GM19397 (cell line): ENCODE data around the gene LCN10.
"Not testable (repeated sequence)": the region's sequence is repeated elsewhere in the genome, so short reads cannot be mapped to it uniquely, and the experiment has no call there.

Experiments
- ATAC-seq: cut with Tn5 transposase; IDR thresholded peaks from one replicate; pipeline ENCODE4 v1.9.1; 2021; ENCODE audit warnings: mild to moderate bottlenecking, moderate library complexity; ENCODE audit not compliant: unreplicated experiment

LCN10 gene

GRCh38 chr9:136721339-136722092 lies 21.2 kb downstream of the LCN10 start:
- ATAC-seq, result no peak

DNA sequence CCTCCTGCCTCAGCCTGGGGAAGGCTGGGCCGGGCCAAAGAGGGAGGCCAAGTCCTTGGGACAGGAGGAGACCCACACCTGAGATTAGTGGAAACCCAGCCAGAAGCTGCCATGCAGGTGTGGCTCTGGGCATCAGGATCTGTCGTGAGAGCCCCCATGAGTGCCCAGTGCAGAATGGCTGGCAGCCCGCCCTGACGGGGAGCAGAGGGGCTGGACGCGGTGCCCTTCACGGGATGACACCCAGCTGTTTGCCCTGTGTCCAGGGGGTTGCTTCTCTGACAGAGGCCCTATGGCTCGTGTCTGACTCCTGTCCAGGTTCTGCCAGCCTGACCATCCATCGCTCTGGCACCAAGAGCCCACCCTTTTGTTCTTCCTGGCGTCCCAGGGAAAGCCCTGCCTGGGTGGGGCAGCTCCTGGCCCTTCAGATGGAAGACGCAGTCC lies 21.8 kb downstream of the LCN10 start:
- no peak for ATAC-seq

- ATAC-seq, result no peak
These were observed 22.4 kb downstream of the LCN10 start for GRCh38 chr9:136720251-136720897.

DNA sequence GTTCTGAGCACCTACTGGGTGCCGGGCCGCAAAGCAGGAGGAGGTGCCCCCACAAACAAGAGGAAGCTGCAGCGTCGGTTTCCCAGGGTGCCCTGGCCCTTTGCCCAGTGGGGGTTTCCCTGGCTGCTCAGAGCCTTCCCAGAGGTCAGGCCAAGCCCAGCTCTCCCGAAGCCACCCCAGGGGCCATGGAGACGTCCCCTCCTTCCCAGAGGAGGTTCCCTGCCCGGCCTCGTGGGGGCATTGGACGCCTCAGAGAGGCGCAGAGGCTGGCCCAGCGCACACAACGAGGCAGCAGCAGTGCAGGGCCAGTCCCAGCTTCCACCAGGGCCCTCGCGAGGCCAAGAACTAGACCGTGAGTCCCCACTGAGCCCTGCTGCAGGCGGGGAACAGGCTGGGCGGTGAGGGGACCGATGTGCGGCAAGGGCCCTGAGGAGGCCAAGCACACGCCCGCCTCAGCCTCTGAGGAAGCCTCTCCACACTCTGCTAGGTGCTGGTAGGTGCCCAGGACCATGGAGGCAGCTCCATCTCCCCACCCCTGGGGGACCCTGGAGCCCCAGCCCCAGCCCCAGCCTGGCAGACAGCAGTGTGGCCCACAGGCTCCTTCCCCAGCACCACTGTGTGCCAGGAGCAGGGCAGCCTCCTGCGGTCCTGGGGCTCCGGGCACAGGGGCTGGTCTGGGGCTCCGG lies 23.4 kb downstream of the LCN10 start:
- no peak for ATAC-seq

- no peak for ATAC-seq
These were observed 24.2 kb downstream of the LCN10 start for GRCh38 chr9:136718345-136719194.

GRCh38 chr9:136717399-136717798 lies 25.3 kb downstream of the LCN10 start:
- ATAC-seq, result no peak

DNA sequence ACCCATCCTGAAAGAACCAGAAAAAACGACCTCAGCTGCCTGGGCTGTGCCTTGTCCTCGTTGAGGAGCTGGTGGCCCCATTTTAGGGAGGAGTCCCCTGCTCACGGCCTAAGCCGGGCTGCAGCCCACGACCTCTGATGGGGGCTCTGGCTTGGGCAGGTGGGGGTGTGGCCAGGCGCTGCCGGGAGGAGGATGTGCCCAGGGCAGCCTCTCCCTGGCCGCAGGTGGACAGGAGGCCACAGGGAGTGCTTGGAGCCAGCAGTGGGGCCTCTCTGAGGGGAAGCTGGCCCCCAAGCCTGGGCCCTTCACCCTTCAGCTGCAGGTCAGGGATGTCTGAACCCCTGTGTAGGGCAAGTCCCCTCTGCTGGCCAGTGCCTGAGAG lies 27.9 kb downstream of the LCN10 start:
- ATAC-seq, result no peak

GRCh38 chr9:136714096-136714892 lies 28.4 kb downstream of the LCN10 start:
- ATAC-seq, result no peak

- no peak for ATAC-seq
These were observed 29.2 kb downstream of the LCN10 start for GRCh38 chr9:136713550-136713949.

GRCh38 chr9:136712690-136713544 lies 29.8 kb downstream of the LCN10 start:
- ATAC-seq, result no peak

GRCh38 chr9:136711751-136712689 lies 30.7 kb downstream of the LCN10 start, which contains the start of gene DIPK1B:
TSS of gene DIPK1B (plus strand) at chr9:136712572. CDS start at chr9:136712666, 94 bp downstream.
- no peak for ATAC-seq

- ATAC-seq, result not testable (repeated sequence)
These were observed 31.5 kb downstream of the LCN10 start for GRCh38 chr9:136711219-136711648.

DNA sequence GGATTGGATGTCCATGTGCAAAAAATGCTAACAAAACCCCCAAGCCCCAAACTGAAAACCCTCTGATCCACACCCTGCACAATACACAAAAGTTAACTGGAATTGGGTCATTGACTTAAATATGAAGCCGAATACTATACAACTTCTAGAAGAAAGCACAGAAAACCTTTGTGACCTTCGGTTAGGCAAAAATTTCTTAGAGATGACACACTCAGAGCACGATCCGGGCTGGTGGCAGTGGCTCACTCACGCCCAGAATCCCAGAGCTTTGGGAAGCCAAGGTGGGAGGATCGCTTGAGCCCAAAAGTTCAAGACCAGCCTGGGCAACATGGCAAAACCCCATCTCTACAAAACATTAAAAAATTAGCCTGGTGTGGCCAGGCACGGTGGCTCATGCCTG lies 32.2 kb downstream of the LCN10 start:
- ATAC-seq, result no peak

GRCh38 chr9:136709454-136710109 lies 33.2 kb downstream of the LCN10 start:
- ATAC-seq, result no peak

GRCh38 chr9:136707849-136708517 lies 34.8 kb downstream of the LCN10 start:
- ATAC-seq, result no peak

DNA sequence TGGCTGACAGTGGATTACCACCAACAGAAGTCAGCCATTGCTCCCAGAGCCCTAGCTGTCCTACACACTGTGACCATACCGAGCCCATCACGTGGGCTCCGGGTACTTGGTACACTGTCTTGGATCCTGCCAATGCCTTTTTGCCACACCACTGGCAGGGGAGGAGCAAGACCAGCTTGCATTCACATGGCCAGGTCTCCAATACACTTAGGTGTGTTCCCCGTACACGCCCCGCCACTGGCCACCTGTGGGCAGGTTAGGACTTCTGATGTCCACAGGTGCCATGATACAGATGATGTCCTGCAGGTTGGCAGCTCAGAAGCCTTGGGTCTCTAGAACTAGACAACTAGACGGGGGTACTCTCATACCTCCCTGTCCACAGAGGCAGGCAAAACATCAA lies 35.7 kb downstream of the LCN10 start:
- ATAC-seq, result no peak

- no peak for ATAC-seq
These were observed 37.2 kb downstream of the LCN10 start for GRCh38 chr9:136705564-136705963.
